ENCODE measurements around the gene NUCB1. TPM values are rescaled to one million over a fixed set of nuclear protein-coding genes. Genes with fewer than 3 reads are reported as not detected.

Gene NUCB1
- total and polyA plus RNA-seq, 9 of the 15 experiments (the other 6 are each of a cell fraction or from before 2014, with no cell fraction given): 3.1 to 153 (median 71.7) TPM

DNA sequence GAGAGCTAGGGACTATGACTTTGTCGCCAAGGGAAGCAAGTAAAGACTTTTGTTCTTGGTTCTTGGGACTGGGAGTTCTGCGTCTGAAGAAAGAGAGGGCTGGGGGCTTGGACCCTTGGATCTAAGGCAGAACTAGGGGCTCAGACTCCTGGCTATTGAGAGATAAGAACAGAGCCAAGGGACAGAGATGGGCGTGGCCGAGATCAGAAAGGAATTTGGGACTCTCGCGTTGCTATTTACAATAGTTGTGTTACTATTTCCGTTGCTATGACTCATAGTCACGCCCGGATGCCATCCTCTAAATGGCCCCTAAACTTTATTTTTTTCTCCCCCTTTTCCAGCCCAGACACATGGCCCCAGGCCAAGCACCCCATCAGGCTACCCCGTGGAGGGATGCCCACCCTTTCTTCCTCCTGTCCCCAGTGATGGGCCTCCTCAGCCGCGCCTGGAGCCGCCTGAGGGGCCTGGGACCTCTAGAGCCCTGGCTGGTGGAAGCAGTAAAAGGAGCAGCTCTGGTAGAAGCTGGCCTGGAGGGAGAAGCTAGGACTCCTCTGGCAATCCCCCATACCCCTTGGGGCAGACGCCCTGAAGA lies 27.1 kb upstream of the NUCB1 start (continued):
- TF ChIP-seq JUND (IDR thresholded peaks at IDR 0.05; ENCODE audit: borderline replicate concordance, low read depth, low read length) (peak; percentile 97), JUND (tag; IDR thresholded peaks at IDR 0.05; ENCODE audit: borderline replicate concordance, low read depth, low read length) (peak; percentile 90; the same call in 2 of the 3 replicates), ETV1 (tag; conservative IDR thresholded peaks at IDR 0.05; ENCODE audit: low read depth) (peak; percentile 68), GABPA (tag; conservative IDR thresholded peaks at IDR 0.05; ENCODE audit: low read depth) (0 out of 2 replicates have a peak, but pooled peaks have one; percentile 37), SAFB2 (IDR thresholded peaks at IDR 0.05; ENCODE audit: borderline replicate concordance, low read depth, low read length, severe bottlenecking) (no peak)
- TF ChIP-seq, protein P1, sequence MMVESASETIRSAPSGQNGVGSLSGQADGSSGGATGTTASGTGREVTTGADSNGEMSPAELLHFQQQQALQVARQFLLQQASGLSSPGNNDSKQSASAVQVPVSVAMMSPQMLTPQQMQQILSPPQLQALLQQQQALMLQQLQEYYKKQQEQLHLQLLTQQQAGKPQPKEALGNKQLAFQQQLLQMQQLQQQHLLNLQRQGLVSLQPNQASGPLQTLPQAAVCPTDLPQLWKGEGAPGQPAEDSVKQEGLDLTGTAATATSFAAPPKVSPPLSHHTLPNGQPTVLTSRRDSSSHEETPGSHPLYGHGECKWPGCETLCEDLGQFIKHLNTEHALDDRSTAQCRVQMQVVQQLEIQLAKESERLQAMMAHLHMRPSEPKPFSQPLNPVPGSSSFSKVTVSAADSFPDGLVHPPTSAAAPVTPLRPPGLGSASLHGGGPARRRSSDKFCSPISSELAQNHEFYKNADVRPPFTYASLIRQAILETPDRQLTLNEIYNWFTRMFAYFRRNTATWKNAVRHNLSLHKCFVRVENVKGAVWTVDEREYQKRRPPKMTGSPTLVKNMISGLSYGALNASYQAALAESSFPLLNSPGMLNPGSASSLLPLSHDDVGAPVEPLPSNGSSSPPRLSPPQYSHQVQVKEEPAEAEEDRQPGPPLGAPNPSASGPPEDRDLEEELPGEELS (CRISPR knock-in tag; IDR thresholded peaks at IDR 0.05; ENCODE audit: borderline replicate concordance): no peak
- TF ChIP-seq, protein P2, sequence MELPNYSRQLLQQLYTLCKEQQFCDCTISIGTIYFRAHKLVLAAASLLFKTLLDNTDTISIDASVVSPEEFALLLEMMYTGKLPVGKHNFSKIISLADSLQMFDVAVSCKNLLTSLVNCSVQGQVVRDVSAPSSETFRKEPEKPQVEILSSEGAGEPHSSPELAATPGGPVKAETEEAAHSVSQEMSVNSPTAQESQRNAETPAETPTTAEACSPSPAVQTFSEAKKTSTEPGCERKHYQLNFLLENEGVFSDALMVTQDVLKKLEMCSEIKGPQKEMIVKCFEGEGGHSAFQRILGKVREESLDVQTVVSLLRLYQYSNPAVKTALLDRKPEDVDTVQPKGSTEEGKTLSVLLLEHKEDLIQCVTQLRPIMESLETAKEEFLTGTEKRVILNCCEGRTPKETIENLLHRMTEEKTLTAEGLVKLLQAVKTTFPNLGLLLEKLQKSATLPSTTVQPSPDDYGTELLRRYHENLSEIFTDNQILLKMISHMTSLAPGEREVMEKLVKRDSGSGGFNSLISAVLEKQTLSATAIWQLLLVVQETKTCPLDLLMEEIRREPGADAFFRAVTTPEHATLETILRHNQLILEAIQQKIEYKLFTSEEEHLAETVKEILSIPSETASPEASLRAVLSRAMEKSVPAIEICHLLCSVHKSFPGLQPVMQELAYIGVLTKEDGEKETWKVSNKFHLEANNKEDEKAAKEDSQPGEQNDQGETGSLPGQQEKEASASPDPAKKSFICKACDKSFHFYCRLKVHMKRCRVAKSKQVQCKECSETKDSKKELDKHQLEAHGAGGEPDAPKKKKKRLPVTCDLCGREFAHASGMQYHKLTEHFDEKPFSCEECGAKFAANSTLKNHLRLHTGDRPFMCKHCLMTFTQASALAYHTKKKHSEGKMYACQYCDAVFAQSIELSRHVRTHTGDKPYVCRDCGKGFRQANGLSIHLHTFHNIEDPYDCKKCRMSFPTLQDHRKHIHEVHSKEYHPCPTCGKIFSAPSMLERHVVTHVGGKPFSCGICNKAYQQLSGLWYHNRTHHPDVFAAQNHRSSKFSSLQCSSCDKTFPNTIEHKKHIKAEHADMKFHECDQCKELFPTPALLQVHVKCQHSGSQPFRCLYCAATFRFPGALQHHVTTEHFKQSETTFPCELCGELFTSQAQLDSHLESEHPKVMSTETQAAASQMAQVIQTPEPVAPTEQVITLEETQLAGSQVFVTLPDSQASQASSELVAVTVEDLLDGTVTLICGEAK (IDR thresholded peaks at IDR 0.05): peak; percentile 52
- TF ChIP-seq, protein P2 (CRISPR knock-in tag; IDR thresholded peaks at IDR 0.05): no peak
- TF ChIP-seq, protein P3, sequence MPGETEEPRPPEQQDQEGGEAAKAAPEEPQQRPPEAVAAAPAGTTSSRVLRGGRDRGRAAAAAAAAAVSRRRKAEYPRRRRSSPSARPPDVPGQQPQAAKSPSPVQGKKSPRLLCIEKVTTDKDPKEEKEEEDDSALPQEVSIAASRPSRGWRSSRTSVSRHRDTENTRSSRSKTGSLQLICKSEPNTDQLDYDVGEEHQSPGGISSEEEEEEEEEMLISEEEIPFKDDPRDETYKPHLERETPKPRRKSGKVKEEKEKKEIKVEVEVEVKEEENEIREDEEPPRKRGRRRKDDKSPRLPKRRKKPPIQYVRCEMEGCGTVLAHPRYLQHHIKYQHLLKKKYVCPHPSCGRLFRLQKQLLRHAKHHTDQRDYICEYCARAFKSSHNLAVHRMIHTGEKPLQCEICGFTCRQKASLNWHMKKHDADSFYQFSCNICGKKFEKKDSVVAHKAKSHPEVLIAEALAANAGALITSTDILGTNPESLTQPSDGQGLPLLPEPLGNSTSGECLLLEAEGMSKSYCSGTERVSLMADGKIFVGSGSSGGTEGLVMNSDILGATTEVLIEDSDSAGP (CRISPR knock-in tag; IDR thresholded peaks at IDR 0.05): no peak
- TF ChIP-seq, protein P4, sequence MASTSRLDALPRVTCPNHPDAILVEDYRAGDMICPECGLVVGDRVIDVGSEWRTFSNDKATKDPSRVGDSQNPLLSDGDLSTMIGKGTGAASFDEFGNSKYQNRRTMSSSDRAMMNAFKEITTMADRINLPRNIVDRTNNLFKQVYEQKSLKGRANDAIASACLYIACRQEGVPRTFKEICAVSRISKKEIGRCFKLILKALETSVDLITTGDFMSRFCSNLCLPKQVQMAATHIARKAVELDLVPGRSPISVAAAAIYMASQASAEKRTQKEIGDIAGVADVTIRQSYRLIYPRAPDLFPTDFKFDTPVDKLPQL (IDR thresholded peaks at IDR 0.05; ENCODE audit: extremely low read depth, insufficient read length): peak; percentile 16
- TF ChIP-seq, protein P5, sequence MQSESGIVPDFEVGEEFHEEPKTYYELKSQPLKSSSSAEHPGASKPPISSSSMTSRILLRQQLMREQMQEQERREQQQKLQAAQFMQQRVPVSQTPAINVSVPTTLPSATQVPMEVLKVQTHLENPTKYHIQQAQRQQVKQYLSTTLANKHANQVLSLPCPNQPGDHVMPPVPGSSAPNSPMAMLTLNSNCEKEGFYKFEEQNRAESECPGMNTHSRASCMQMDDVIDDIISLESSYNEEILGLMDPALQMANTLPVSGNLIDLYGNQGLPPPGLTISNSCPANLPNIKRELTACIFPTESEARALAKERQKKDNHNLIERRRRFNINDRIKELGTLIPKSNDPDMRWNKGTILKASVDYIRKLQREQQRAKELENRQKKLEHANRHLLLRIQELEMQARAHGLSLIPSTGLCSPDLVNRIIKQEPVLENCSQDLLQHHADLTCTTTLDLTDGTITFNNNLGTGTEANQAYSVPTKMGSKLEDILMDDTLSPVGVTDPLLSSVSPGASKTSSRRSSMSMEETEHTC (IDR thresholded peaks at IDR 0.05): peak; percentile 61; the same call in 1 of the 2 replicates
